RWPE2 (cell line): ENCODE results near the gene GRIFIN.

Experiments used
- ATAC-seq: fragments of 200-7000 bp; cut with Tn5 transposase; 3 replicates; pipeline ENCODE4 v1.9.1; 2021; ENCODE audit warnings: low read depth
- DNase-seq: peaks from one replicate; pipeline ENCODE4 v3.0.0-alpha.2; 2020; ENCODE audit warnings: low spot score
- H3K27ac ChIP-seq: fragments of 450-650 bp; 2 replicates; pipeline ENCODE4 v1.5.1; 2017; ENCODE audit warnings: mild to moderate bottlenecking; ENCODE audit not compliant: poor library complexity, severe bottlenecking
- H3K27me3 ChIP-seq: fragments of 250-450 bp; sonication (Bioruptor Pico); 2 replicates; pipeline ENCODE4 v1.5.1; 2021; ENCODE audit warnings: mild to moderate bottlenecking, moderate library complexity; ENCODE audit not compliant: insufficient read depth, poor library complexity, severe bottlenecking
- H3K36me3 ChIP-seq: fragments of 250-450 bp; sonication (Bioruptor Pico); 2 replicates; pipeline ENCODE4 v1.5.1; 2020; ENCODE audit warnings: low read depth, mild to moderate bottlenecking, moderate library complexity
- H3K4me1 ChIP-seq: fragments of 250-450 bp; sonication (Bioruptor Pico); 2 replicates; pipeline ENCODE4 v1.5.1; 2021; ENCODE audit warnings: mild to moderate bottlenecking, moderate library complexity; ENCODE audit not compliant: insufficient read depth, poor library complexity, severe bottlenecking
- H3K4me3 ChIP-seq: fragments of 250-450 bp; sonication (Bioruptor Pico); 2 replicates; pipeline ENCODE4 v1.5.1; 2021; ENCODE audit warnings: mild to moderate bottlenecking, moderate library complexity; ENCODE audit not compliant: severe bottlenecking
- H3K9me3 ChIP-seq: fragments of 250-450 bp; sonication (Bioruptor Pico); 2 replicates; pipeline ENCODE4 v1.5.1; 2021; ENCODE audit warnings: mild to moderate bottlenecking, moderate library complexity; ENCODE audit not compliant: severe bottlenecking
- CTCF ChIP-seq: fragments of 450-650 bp; IDR thresholded peaks from one replicate; pipeline ENCODE4 v1.5.1; 2017; ENCODE audit warnings: mild to moderate bottlenecking, moderate library complexity; ENCODE audit not compliant: poor library complexity, severe bottlenecking

Gene GRIFIN

GRCh38 chr7:2437537-2438148 lies 38.6 kb downstream of the GRIFIN start:
- Histone ChIP-seq H3K36me3 (no peaks in the 10 kb centered on the region), H3K4me1 (no peaks in the 10 kb centered on the region), H3K9me3 (no peaks in the 10 kb centered on the region), H3K27ac (no peak overlapping the region), H3K27me3 (no peaks in the 10 kb centered on the region), H3K4me3 (no peak overlapping the region)
- no peak for ATAC-seq
- DNase-seq: no peak
- no peak for TF ChIP-seq CTCF

GRCh38 chr7:2437136-2437535 lies 39.1 kb downstream of the GRIFIN start:
- no peak overlapping the region for H3K27ac ChIP-seq
- H3K9me3 ChIP-seq: no peaks in the 10 kb centered on the region
- TF ChIP-seq CTCF: no peak
- H3K27me3 ChIP-seq: no peaks in the 10 kb centered on the region
- H3K36me3 ChIP-seq: no peaks in the 10 kb centered on the region
- DNase-seq (no peak), ATAC-seq (no peak)
- no peak overlapping the region for H3K4me3 ChIP-seq
- H3K4me1 ChIP-seq: no peaks in the 10 kb centered on the region

- TF ChIP-seq CTCF: no peak
- Histone ChIP-seq H3K36me3 (no peaks in the 10 kb centered on the region), H3K27me3 (no peaks in the 10 kb centered on the region), H3K4me1 (no peaks in the 10 kb centered on the region), H3K4me3 (no peak overlapping the region), H3K27ac (no peak overlapping the region), H3K9me3 (no peaks in the 10 kb centered on the region)
- DNase-seq (no peak), ATAC-seq (no peak)
These were observed 39.7 kb downstream of the GRIFIN start for GRCh38 chr7:2436341-2437104.

GRCh38 chr7:2435146-2435545 lies 41.1 kb downstream of the GRIFIN start:
- DNase-seq (no peak), ATAC-seq (no peak)
- Histone ChIP-seq H3K4me3 (no peak overlapping the region), H3K27me3 (no peaks in the 10 kb centered on the region), H3K9me3 (peaks cover 4% of the 10 kb centered on the region), H3K36me3 (no peaks in the 10 kb centered on the region), H3K4me1 (no peaks in the 10 kb centered on the region), H3K27ac (no peak overlapping the region)
- no peak for TF ChIP-seq CTCF
